Measurements from ENCODE around the gene CENPT.

- TF ChIP-seq RAD21 (IDR thresholded peaks at IDR 0.05 in 1 of 2, conservative IDR thresholded peaks at IDR 0.05 in 1 of 2; ENCODE audit: low read depth in 2 of 2, low read length in 2 of 2) (no peak), CHD1 (IDR thresholded peaks at IDR 0.05; ENCODE audit: low read depth, low read length) (no peak), CEBPB (IDR thresholded peaks at IDR 0.05; ENCODE audit: low read depth, low read length) (no peak), HDAC2 (IDR thresholded peaks at IDR 0.05; ENCODE audit: borderline replicate concordance in 1 of 2, low read depth in 2 of 2, low read length in 2 of 2) (peak in 1 of 2 experiments; percentile 88; a peak in 1 of 4 replicates), YY1 (IDR thresholded peaks at IDR 0.05; ENCODE audit: low read depth, low read length) (no peak), SP1 (IDR thresholded peaks at IDR 0.05; ENCODE audit: low read depth, low read length) (no peak), EZH2 (IDR thresholded peaks at IDR 0.05; ENCODE audit: low read depth, low read length, severe bottlenecking) (no peak), RFX5 (IDR thresholded peaks at IDR 0.05; ENCODE audit: borderline replicate concordance, low read depth, low read length) (no peak), CHD2 (IDR thresholded peaks at IDR 0.05; ENCODE audit: low read length) (no peak), BCL11A (IDR thresholded peaks at IDR 0.05; ENCODE audit: low read depth in 2 of 2, low read length in 2 of 2) (no peak)
- TF ChIP-seq, protein P1, sequence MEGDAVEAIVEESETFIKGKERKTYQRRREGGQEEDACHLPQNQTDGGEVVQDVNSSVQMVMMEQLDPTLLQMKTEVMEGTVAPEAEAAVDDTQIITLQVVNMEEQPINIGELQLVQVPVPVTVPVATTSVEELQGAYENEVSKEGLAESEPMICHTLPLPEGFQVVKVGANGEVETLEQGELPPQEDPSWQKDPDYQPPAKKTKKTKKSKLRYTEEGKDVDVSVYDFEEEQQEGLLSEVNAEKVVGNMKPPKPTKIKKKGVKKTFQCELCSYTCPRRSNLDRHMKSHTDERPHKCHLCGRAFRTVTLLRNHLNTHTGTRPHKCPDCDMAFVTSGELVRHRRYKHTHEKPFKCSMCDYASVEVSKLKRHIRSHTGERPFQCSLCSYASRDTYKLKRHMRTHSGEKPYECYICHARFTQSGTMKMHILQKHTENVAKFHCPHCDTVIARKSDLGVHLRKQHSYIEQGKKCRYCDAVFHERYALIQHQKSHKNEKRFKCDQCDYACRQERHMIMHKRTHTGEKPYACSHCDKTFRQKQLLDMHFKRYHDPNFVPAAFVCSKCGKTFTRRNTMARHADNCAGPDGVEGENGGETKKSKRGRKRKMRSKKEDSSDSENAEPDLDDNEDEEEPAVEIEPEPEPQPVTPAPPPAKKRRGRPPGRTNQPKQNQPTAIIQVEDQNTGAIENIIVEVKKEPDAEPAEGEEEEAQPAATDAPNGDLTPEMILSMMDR (IDR thresholded peaks at IDR 0.05; ENCODE audit: control extremely low read depth in 1 of 3, insufficient read depth in 1 of 3, low read depth in 1 of 3, low read length in 3 of 3), result no peak
- TF ChIP-seq, protein P2, sequence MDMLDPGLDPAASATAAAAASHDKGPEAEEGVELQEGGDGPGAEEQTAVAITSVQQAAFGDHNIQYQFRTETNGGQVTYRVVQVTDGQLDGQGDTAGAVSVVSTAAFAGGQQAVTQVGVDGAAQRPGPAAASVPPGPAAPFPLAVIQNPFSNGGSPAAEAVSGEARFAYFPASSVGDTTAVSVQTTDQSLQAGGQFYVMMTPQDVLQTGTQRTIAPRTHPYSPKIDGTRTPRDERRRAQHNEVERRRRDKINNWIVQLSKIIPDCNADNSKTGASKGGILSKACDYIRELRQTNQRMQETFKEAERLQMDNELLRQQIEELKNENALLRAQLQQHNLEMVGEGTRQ (IDR thresholded peaks at IDR 0.05; ENCODE audit: low read length), result no peak
Observed at GRCh38 chr16:67807148-67807682, 40.3 kb downstream of the CENPT start.
